OCI-LY7 (cell line): ENCODE data around the gene LIMS1. TPM values are rescaled to one million over a fixed set of nuclear protein-coding genes. Genes with fewer than 3 reads are reported as not detected.

Experiments used
- BruUV-seq: library from RNA; stranded (reverse); fragments of 400-500 nt; replicated peaks from 2 replicates; lab custom pipeline; 2021; lab: Mats Ljungman, UMichigan
- CTCF ChIA-PET: fragments of 300-600 bp; sonication (Branson Sonifier 250); formaldehyde crosslinking; loops from one replicate; lab custom pipeline; 2022; ENCODE audit warnings: antibody characterized with exemption; ENCODE audit not compliant: unreplicated experiment; lab: Charles Lee
- POLR2A ChIA-PET: fragments of 300-600 bp; sonication (Branson Sonifier 250); formaldehyde crosslinking; loops from one replicate; lab custom pipeline; 2022; ENCODE audit warnings: antibody characterized with exemption; lab: Charles Lee
- DNase-seq: peaks from one replicate; pipeline ENCODE4 v3.0.0-alpha.2; 2015; ENCODE audit warnings: low spot score
- H2AFZ ChIP-seq: fragments of 200-600 bp; sonication (generic), shearing (Covaris generic); 2 replicates; pipeline ENCODE4 v1.6.1; 2014; ENCODE audit warnings: mild to moderate bottlenecking, antibody characterized with exemption, low read length, moderate library complexity
- H3K27ac ChIP-seq: fragments of 200-600 bp; sonication (generic); 2 replicates; pipeline ENCODE4 v1.5.1; 2014; ENCODE audit warnings: mixed run types, low read depth, mild to moderate bottlenecking, moderate library complexity, low read length, inconsistent platforms; ENCODE audit not compliant: poor library complexity, severe bottlenecking
- H3K36me3 ChIP-seq: fragments of 200-600 bp; sonication (generic); 2 replicates; pipeline ENCODE4 v1.6.1; 2014; ENCODE audit warnings: mild to moderate bottlenecking, antibody characterized with exemption, low read length, moderate library complexity, mixed read lengths; ENCODE audit not compliant: insufficient read depth
- H3K4me1 ChIP-seq: fragments of 200-600 bp; sonication (generic); 2 replicates; pipeline ENCODE4 v1.5.1; 2014; ENCODE audit warnings: mild to moderate bottlenecking, low read length; ENCODE audit not compliant: insufficient read depth, poor library complexity, severe bottlenecking
- H3K4me2 ChIP-seq: fragments of 200-600 bp; sonication (generic); 2 replicates; pipeline ENCODE4 v1.6.1; 2014; ENCODE audit warnings: mild to moderate bottlenecking, low read length
- H3K4me3 ChIP-seq: fragments of 200-600 bp; sonication (generic); 2 replicates; pipeline ENCODE4 v1.5.1; 2014; ENCODE audit warnings: mild to moderate bottlenecking, low read depth, low read length; ENCODE audit not compliant: poor library complexity, severe bottlenecking
- H3K79me2 ChIP-seq: fragments of 200-600 bp; sonication (generic); 2 replicates; pipeline ENCODE4 v1.6.1; 2016; ENCODE audit warnings: low read depth, mild to moderate bottlenecking, low read length, moderate library complexity, mixed read lengths; ENCODE audit not compliant: insufficient read depth
- H3K9me2 ChIP-seq: fragments of 200-600 bp; sonication (generic); 2 replicates; pipeline ENCODE4 v1.6.1; 2016; ENCODE audit warnings: mild to moderate bottlenecking, low read length, mixed read lengths; ENCODE audit not compliant: insufficient read depth
- H3K9me3 ChIP-seq: fragments of 200-600 bp; sonication (generic); 2 replicates; pipeline ENCODE4 v1.6.1; 2014; ENCODE audit warnings: mild to moderate bottlenecking, mixed run types, low read length, mixed read lengths
- H4K20me1 ChIP-seq: fragments of 200-600 bp; sonication (generic); 2 replicates; pipeline ENCODE4 v1.6.1; 2014; ENCODE audit warnings: mild to moderate bottlenecking, antibody characterized with exemption, low read length, moderate library complexity, mixed read lengths; ENCODE audit not compliant: insufficient read depth
- EZH2phosphoT487 ChIP-seq: fragments of 200-600 bp; sonication (generic); IDR thresholded peaks from 2 replicates; pipeline ENCODE4 v1.6.1; 2018; ENCODE audit warnings: low read depth, borderline replicate concordance, mild to moderate bottlenecking, mixed run types, antibody characterized with exemption, low read length, moderate library complexity, mixed read lengths
- intact Hi-C: fragments of 100-400 bp; cut with micrococcal nuclease; formaldehyde crosslinking; loops from one replicate; pipeline ENCODE4 v1.10.0; 2022; ENCODE audit not compliant: unreplicated experiment
- total RNA-seq, 2 experiments: library from RNA; depleted of rRNA in 1 of 2; stranded (reverse); fragments of >200 nt in 1 of 2; shearing (Covaris generic) in 1 of 2; gene quantifications; 2 replicates each; pipeline ENCODE4 v1.2.3, GENCODE V29; 2014 to 2022
- TF ChIP-seq, protein P1 (sequence below): fragments of 200-600 bp; sonication (generic); conservative IDR thresholded peaks from 2 replicates; pipeline ENCODE4 v1.5.1; 2014; ENCODE audit warnings: mild to moderate bottlenecking, antibody characterized with exemption, low read length, moderate library complexity, mixed read lengths

Gene LIMS1
- total RNA-seq, 2 experiments from 2014 or later = 53.3 to 74.7 TPM

DNA sequence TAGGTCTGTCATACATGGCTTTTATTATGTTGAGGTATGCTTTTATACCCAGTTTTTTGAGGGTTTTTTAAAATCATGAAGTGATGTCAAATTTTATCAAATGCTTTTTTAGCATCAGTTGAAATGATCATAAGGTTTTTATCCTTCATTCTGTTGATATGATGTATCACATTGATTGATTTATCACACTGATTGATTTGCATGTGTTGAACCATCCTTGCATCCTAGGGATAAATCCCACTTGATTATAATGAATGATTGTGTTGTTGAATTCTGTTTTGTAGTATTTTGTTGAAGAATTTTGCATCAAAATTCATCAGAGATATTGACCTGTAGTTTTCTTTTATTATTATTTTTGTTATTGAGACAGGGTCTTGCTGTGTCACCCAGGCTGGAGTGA is 68.2 kb downstream of the LIMS1 start:
- DNase-seq = no peak
- TF ChIP-seq, protein P1, sequence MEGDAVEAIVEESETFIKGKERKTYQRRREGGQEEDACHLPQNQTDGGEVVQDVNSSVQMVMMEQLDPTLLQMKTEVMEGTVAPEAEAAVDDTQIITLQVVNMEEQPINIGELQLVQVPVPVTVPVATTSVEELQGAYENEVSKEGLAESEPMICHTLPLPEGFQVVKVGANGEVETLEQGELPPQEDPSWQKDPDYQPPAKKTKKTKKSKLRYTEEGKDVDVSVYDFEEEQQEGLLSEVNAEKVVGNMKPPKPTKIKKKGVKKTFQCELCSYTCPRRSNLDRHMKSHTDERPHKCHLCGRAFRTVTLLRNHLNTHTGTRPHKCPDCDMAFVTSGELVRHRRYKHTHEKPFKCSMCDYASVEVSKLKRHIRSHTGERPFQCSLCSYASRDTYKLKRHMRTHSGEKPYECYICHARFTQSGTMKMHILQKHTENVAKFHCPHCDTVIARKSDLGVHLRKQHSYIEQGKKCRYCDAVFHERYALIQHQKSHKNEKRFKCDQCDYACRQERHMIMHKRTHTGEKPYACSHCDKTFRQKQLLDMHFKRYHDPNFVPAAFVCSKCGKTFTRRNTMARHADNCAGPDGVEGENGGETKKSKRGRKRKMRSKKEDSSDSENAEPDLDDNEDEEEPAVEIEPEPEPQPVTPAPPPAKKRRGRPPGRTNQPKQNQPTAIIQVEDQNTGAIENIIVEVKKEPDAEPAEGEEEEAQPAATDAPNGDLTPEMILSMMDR = no peak
- TF ChIP-seq EZH2phosphoT487 = no peak
- Histone ChIP-seq H3K9me2 (no peaks in the 10 kb centered on the region), H3K4me2 (no peak overlapping the region), H4K20me1 (0 out of 2 replicates have a peak, but pooled peaks cover 3% of the 10 kb centered on the region), H3K36me3 (no peaks in the 10 kb centered on the region), H3K9me3 (peaks cover 4% of the 10 kb centered on the region; the same call in 1 of the 2 replicates), H2AFZ (no peak overlapping the region), H3K27ac (no peak overlapping the region), H3K4me3 (no peak overlapping the region), H3K4me1 (peaks cover 5% of the 10 kb centered on the region), H3K79me2 (no peaks in the 10 kb centered on the region)
- POLR2A ChIA-PET = interaction anchor here (0.6 kb wide), 1 partner anchor 67 kb away, joined by 3 read pairs; no protein-coding TSS in a partner anchor
- CTCF ChIA-PET = no interaction called here
- intact Hi-C loops = no loop called here
- no TSS peak for BruUV-seq

DNA sequence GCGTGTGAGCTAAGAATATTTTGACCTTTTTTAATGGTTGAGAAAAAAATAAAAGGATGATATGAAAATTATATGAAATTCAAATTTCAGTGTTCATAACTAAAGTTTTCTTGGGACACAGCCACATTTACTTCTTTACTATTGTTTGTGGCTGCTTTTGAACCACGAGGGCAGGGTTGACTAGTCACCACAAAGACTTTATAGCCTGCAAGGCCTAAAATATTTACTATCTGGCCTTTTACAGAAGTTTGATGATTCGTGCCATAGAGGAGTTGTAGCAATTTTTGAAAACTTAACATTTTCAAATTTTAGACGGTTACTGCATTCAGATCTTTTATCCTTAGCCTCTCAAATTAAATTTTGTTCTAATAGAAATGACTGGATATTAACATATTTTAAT is 69.9 kb downstream of the LIMS1 start:
- H3K4me1 ChIP-seq = peaks cover 19% of the 10 kb centered on the region
- BruUV-seq = no TSS peak
- H2AFZ ChIP-seq = no peak overlapping the region
- H3K36me3 ChIP-seq = no peaks in the 10 kb centered on the region
- H3K79me2 ChIP-seq = no peaks in the 10 kb centered on the region; the same call in 1 of the 2 replicates
- no peak overlapping the region for H3K4me2 ChIP-seq
- no peak for DNase-seq
- H3K27ac ChIP-seq = no peak overlapping the region
- 0 out of 2 replicates have a peak, but pooled peaks cover 5% of the 10 kb centered on the region for H4K20me1 ChIP-seq
- no peak for TF ChIP-seq EZH2phosphoT487
- TF ChIP-seq, protein P1 = no peak
- intact Hi-C loops = no loop called here
- H3K9me2 ChIP-seq = no peaks in the 10 kb centered on the region
- ChIA-PET POLR2A (interaction anchor here (0.8 to 4.6 kb wide), 3 partner anchors 23 to 33 kb away, joined by 3 to 31 read pairs (median 5); no protein-coding TSS in a partner anchor), CTCF (interaction anchor here (0.9 to 4.3 kb wide), 2 partner anchors 28 to 31 kb away, joined by 3 to 48 read pairs; no protein-coding TSS in a partner anchor)
- peaks cover 4% of the 10 kb centered on the region; the same call in 1 of the 2 replicates for H3K9me3 ChIP-seq
- H3K4me3 ChIP-seq = no peak overlapping the region

DNA sequence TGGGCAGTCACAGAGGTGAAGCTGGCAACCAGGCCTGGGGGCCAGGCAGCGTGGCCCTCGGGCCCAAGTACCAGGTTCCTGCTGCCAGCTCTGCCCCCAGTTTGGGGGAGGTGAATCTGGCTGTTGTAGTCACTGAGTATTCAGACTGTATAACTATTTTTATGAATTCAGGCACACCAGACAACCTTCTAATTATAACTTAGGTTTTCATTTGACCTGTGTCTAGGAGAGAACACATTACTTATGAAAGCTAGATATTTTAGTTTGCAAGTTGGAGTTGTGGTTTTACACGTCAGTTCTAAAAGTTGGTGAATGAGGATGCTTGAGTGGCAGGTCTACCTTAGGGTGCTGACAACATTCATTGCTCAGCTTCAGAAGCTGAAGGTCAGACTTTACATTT is 71.7 kb downstream of the LIMS1 start:
- peaks cover 10% of the 10 kb centered on the region; the same call in 1 of the 2 replicates for H3K79me2 ChIP-seq

More for the DNA sequence above, 71.7 kb downstream of the LIMS1 start:
- Histone ChIP-seq H3K9me2 (no peaks in the 10 kb centered on the region), H3K27ac (no peak overlapping the region), H4K20me1 (0 out of 2 replicates have a peak, but pooled peaks cover 5% of the 10 kb centered on the region), H3K4me3 (no peak overlapping the region), H3K4me2 (no peak overlapping the region), H2AFZ (no peak overlapping the region), H3K36me3 (no peaks in the 10 kb centered on the region), H3K4me1 (peaks cover 36% of the 10 kb centered on the region), H3K9me3 (peaks cover 4% of the 10 kb centered on the region; the same call in 1 of the 2 replicates)
- TF ChIP-seq, protein P1 = no peak
- TF ChIP-seq EZH2phosphoT487 = no peak
- ChIA-PET CTCF (interaction anchor here (1.0 to 4.3 kb wide), 2 partner anchors 17 to 30 kb away, joined by 3 to 48 read pairs; no protein-coding TSS in a partner anchor), POLR2A (interaction anchor here (1.0 to 4.6 kb wide), 8 partner anchors 14 to 71 kb away, joined by 3 to 31 read pairs (median 5); no protein-coding TSS in a partner anchor)
- no peak for DNase-seq
- intact Hi-C loops = no loop called here
- BruUV-seq = no TSS peak
